Brain pericyte (primary cell): Measurements from ENCODE around the gene SSMEM1.
A peak's percentile ranks its signal among the peaks of the same experiment; 100 is the strongest.
"Not testable (repeated sequence)": the region's sequence is repeated elsewhere in the genome, so short reads cannot be mapped to it uniquely, and the experiment has no call there.

Experiments
- DNase-seq: peaks from one replicate; pipeline ENCODE4 v3.0.0-alpha.2; 2012; ENCODE audit warnings: low read depth, low spot score

SSMEM1 gene

GRCh38 chr7:130207642-130208041, at the start of gene SSMEM1:
SSMEM1 (plus strand) TSS chr7:130207860; CDS start chr7:130207911, 51 bp downstream.
- no peak for DNase-seq

GRCh38 chr7:130160023-130160422, 47.6 kb upstream of the SSMEM1 start:
- DNase-seq = no peak

- DNase-seq = no peak
These were observed 47.2 kb upstream of the SSMEM1 start for GRCh38 chr7:130160455-130160854.

- no peak for DNase-seq
These were observed 45.5 kb upstream of the SSMEM1 start for GRCh38 chr7:130162196-130162595.

- DNase-seq = no peak
These were observed 33.3 kb upstream of the SSMEM1 start for GRCh38 chr7:130174237-130174959.

GRCh38 chr7:130178251-130178650, 29.4 kb upstream of the SSMEM1 start:
- no peak for DNase-seq

- no peak for DNase-seq
These were observed 28.0 kb upstream of the SSMEM1 start for GRCh38 chr7:130179631-130180030.

GRCh38 chr7:130180571-130181262, 26.9 kb upstream of the SSMEM1 start:
- DNase-seq = no peak

- DNase-seq = no peak
These were observed 26.4 kb upstream of the SSMEM1 start for GRCh38 chr7:130181263-130181605.

- DNase-seq = no peak
These were observed 24.7 kb upstream of the SSMEM1 start for GRCh38 chr7:130182990-130183389.

- DNase-seq = not testable (repeated sequence)
These were observed 23.3 kb upstream of the SSMEM1 start for GRCh38 chr7:130184349-130184748.

GRCh38 chr7:130187360-130187759, 20.3 kb upstream of the SSMEM1 start:
- no peak for DNase-seq

- DNase-seq = no peak
These were observed 18.3 kb upstream of the SSMEM1 start for GRCh38 chr7:130189343-130189742.

- no peak for DNase-seq
These were observed 15.9 kb upstream of the SSMEM1 start for GRCh38 chr7:130191791-130192190.

- DNase-seq = no peak
These were observed 12.3 kb upstream of the SSMEM1 start for GRCh38 chr7:130195396-130195795.

- DNase-seq = no peak
These were observed 11.2 kb upstream of the SSMEM1 start for GRCh38 chr7:130196476-130196875.

- DNase-seq = no peak
These were observed 10.6 kb upstream of the SSMEM1 start for GRCh38 chr7:130197094-130197493.

GRCh38 chr7:130201796-130202195, 5.9 kb upstream of the SSMEM1 start:
- no peak for DNase-seq

GRCh38 chr7:130205084-130205947, 2.3 kb upstream of the SSMEM1 start, which contains the start of gene TMEM209:
TMEM209 (minus strand) TSS chr7:130205406; CDS start chr7:130205375, 31 bp downstream.
- DNase-seq = peak; percentile 84

GRCh38 chr7:130207033-130207432, 627 bp upstream of the SSMEM1 start:
- no peak for DNase-seq

- no peak for DNase-seq
These were observed 856 bp downstream of the SSMEM1 start for GRCh38 chr7:130208516-130208915.
